Heart right ventricle (tissue), 16 donors: ENCODE data around the gene STIM2. TPM values are rescaled to one million over a fixed set of nuclear protein-coding genes. Genes with fewer than 3 reads are reported as not detected.

Source experiments
- ATAC-seq, 8 donors: fragments of 200-7000 bp; cut with Tn5 transposase; one replicate each; pipeline ENCODE4 v1.9.1; 2020; ENCODE audit warnings: mild to moderate bottlenecking in 8 of 8, moderate library complexity in 8 of 8, moderate number of reproducible peaks in 1 of 8
- DNase-seq, 2 donors: peaks; one replicate each; pipeline ENCODE4 v3.0.0-alpha.2; 2020
- H3K27ac ChIP-seq, 10 donors: fragments of 200-600 bp; sonication (generic) in 2 of 10; one replicate each; pipeline versions ENCODE4 v1.5.0 to v1.8.0; 2020 to 2022; ENCODE audit warnings: mild to moderate bottlenecking in 3 of 10
- H3K27me3 ChIP-seq, 7 donors: fragments of 200-600 bp; one replicate each; pipeline ENCODE4 v1.8.0; 2021 to 2022; ENCODE audit warnings: mild to moderate bottlenecking in 2 of 7
- H3K36me3 ChIP-seq, 9 donors: fragments of 200-600 bp; sonication (generic) in 1 of 9; one replicate each; pipeline versions ENCODE4 v1.5.0 to v1.8.0; 2020 to 2022; ENCODE audit warnings: mild to moderate bottlenecking in 2 of 9
- H3K4me1 ChIP-seq, 9 donors: fragments of 200-600 bp; sonication (generic) in 1 of 9; one replicate each; pipeline versions ENCODE4 v1.5.0 to v1.8.0; 2020 to 2022; ENCODE audit warnings: mild to moderate bottlenecking in 4 of 9
- H3K4me3 ChIP-seq, 10 donors: fragments of 200-600 bp; sonication (generic) in 2 of 10; one replicate each; pipeline versions ENCODE4 v1.5.0 to v1.8.0; 2020 to 2022; ENCODE audit warnings: mild to moderate bottlenecking in 7 of 10, moderate library complexity in 2 of 10
- H3K9me3 ChIP-seq, 11 donors: fragments of 200-600 bp in 10 of 11; sonication (generic) in 2 of 11; one replicate each; pipeline versions ENCODE4 v1.5.0 to v1.8.0; 2013 to 2022; ENCODE audit warnings: mild to moderate bottlenecking in 2 of 11, control low read depth in 1 of 11, moderate library complexity in 1 of 11
- CTCF ChIP-seq, 9 donors: fragments of 200-600 bp; sonication (generic) in 2 of 9; IDR thresholded peaks; one replicate each; pipeline versions ENCODE4 v1.5.0 to v1.8.0; 2021 to 2022; ENCODE audit warnings: antibody characterized with exemption in 9 of 9, mild to moderate bottlenecking in 5 of 9, moderate library complexity in 1 of 9
- WGBS, 2 donors: extraction: QIAGEN DNeasy Blood & Tissue Kit; methylation state at CpG; one replicate each; pipeline ENCODE4 v1.1.7; 2013; ENCODE audit warnings: inconsistent platforms in 1 of 2; 5-methylcytosine and 5-hydroxymethylcytosine counted together
- intact Hi-C, 10 donors: fragments of 100-400 bp; cut with DNase I; formaldehyde crosslinking; loops; one replicate each; pipeline versions ENCODE4 v1.11.1 to v1.14.2; 2022
- polyA plus RNA-seq, 2 donors: library from polyadenylated mRNA; stranded (reverse); fragments of 200-250 nt; gene quantifications; one replicate each; pipeline ENCODE4 v1.2.3, GENCODE V29; 2013
- total RNA-seq, 10 donors: library from RNA; stranded (reverse); fragmentation: NEBNext Ultra II Directional in 3 of 10; extraction: Animal tissue kit (Norgen Biotek cat#: 25700) in 3 of 10; gene quantifications; one replicate each; pipeline versions ENCODE4 v1.2.1 to v1.2.4, GENCODE V29; 2021 to 2023
- donor health status: Arrhythmogenic right ventricular cardiomyopathy.
- donor health status: ischemic (EF 13 %, LVEDD 7.1; RV severe dilation, severe dysfunction).
- donor health status: healthy with polysubstance abuse.
- donor health status: DM: no; HTN: yes; CAD: no.
- donor health status: DM: no; HTN: no; CAD: no.
- donor health status: ischemic (EF 25% LVEDD 6.9; RV normal size, moderate dysfunction).
- donor health status: ischemic (EF 25% LVEDD 5.7; RV mildly dilated, moderate dysfunction).
- donor health status: healthy.
- donor health status: DM: yes; HTN: yes; CAD: no.
- donor health status: Ischemic cardiomyopathy.
- donor health status: ischemic (EF 35%, LVEDD 5.7; RV mildly dilated, moderate dysfunction).
- donor health status: nonischemic (EF 11% LVEDD 7.7; RV severe dilation, severe dysfunction).
- donor health status: DM: yes; HTN: yes; CAD: no.
- donor health status: PGD.
- donor health status: ischemic (EF 29% LVEDD 5.4; RV normal size, mild dysfunction).
- donor health status: nonischemic (EF 23%, LVEDD 6.1; RV moderate dilation, normal function).

The STIM2 gene
- total and polyA plus RNA-seq, 12 donors, result 5.2 to 13.5 (median 9.6) TPM

GRCh38 chr4:26837993-26838842 is 22.4 kb upstream of the STIM2 start:
- Histone ChIP-seq H3K27me3 (no peaks in the 10 kb centered on the region), H3K36me3 (no peaks in the 10 kb centered on the region), H3K27ac (peak overlapping the region in 1 of 10 donors; percentile 41), H3K4me1 (peaks cover 4 to 25% (median 14%) of the 10 kb centered on the region in 9 donors), H3K4me3 (no peak overlapping the region), H3K9me3 (peaks cover 0 to 9% (median 0%) of the 10 kb centered on the region in 11 donors)
- intact Hi-C loops, result loop anchor here in 1 of 10 donors (2.0 kb wide), 1 partner anchor 21 kb away; no protein-coding TSS in a partner anchor
- ATAC-seq, result no peak
- no peak for DNase-seq
- 71 to 80% methylated on average over 8 of the region's 8 CpGs for WGBS, 2 donors
- TF ChIP-seq CTCF (IDR thresholded peaks at IDR 0.05), result no peak

- intact Hi-C loops, result no loop called here
- TF ChIP-seq CTCF (IDR thresholded peaks at IDR 0.05), result no peak
- H3K27ac ChIP-seq, result no peak overlapping the region
- H3K9me3 ChIP-seq, result peaks cover 0 to 9% (median 0%) of the 10 kb centered on the region in 11 donors
- ATAC-seq (no peak), DNase-seq (no peak)
- H3K4me3 ChIP-seq, result no peak overlapping the region
- peaks cover 4 to 25% (median 14%) of the 10 kb centered on the region in 9 donors for H3K4me1 ChIP-seq
- 75 to 77% methylated on average over 5 of the region's 5 CpGs for WGBS, 2 donors
- no peaks in the 10 kb centered on the region for H3K27me3 ChIP-seq
- H3K36me3 ChIP-seq, result no peaks in the 10 kb centered on the region
Observed at GRCh38 chr4:26839016-26839415, 21.6 kb upstream of the STIM2 start.

- ATAC-seq, result peak; percentile 23 to 81 (median 62)
- Histone ChIP-seq H3K9me3 (peaks cover 0 to 9% (median 0%) of the 10 kb centered on the region in 11 donors), H3K4me3 (no peak overlapping the region), H3K36me3 (no peaks in the 10 kb centered on the region), H3K27me3 (no peaks in the 10 kb centered on the region), H3K27ac (no peak overlapping the region), H3K4me1 (peaks cover 4 to 25% (median 14%) of the 10 kb centered on the region in 9 donors)
- DNase-seq, result peak in 1 of 2 donors; percentile 40
- intact Hi-C loops, result no loop called here
- TF ChIP-seq CTCF (IDR thresholded peaks at IDR 0.05), result no peak
- WGBS, 2 donors, result 25 to 30% methylated on average over 5 of the region's 5 CpGs
Observed at GRCh38 chr4:26839534-26839951, 21.1 kb upstream of the STIM2 start.

- 74 to 92% methylated on average over 4 to 5 of the region's 5 CpGs for WGBS, 2 donors
- intact Hi-C loops, result no loop called here
- Histone ChIP-seq H3K4me1 (peaks cover 4 to 25% (median 14%) of the 10 kb centered on the region in 9 donors), H3K9me3 (no peaks in the 10 kb centered on the region), H3K4me3 (no peak overlapping the region), H3K27me3 (no peaks in the 10 kb centered on the region), H3K36me3 (no peaks in the 10 kb centered on the region), H3K27ac (no peak overlapping the region)
- ATAC-seq (no peak), DNase-seq (no peak)
- TF ChIP-seq CTCF (IDR thresholded peaks at IDR 0.05), result no peak
Observed at GRCh38 chr4:26840786-26841185, 19.9 kb upstream of the STIM2 start.
